Mesenchymal stem cell (in vitro differentiated cells and primary cell): ENCODE data around the gene PSMB2.

Experiments
- DNase-seq: peaks from one replicate; pipeline ENCODE4 v3.0.0-alpha.2; 2013
- H2AFZ ChIP-seq: one replicate; pipeline ENCODE4 v1.6.1; 2013; ENCODE audit warnings: low read depth, mild to moderate bottlenecking, control low read depth, inconsistent platforms, low read length, moderate library complexity
- H2AK5ac ChIP-seq: 2 replicates; pipeline ENCODE4 v1.6.1; 2013; ENCODE audit warnings: low read length, moderate library complexity, mild to moderate bottlenecking, inconsistent platforms; ENCODE audit not compliant: severe bottlenecking
- H2BK120ac ChIP-seq: one replicate; pipeline ENCODE4 v1.6.1; 2013; ENCODE audit warnings: low read depth, mild to moderate bottlenecking, inconsistent platforms, low read length, moderate library complexity
- H2BK12ac ChIP-seq, 2 experiments: one replicate each; pipeline ENCODE4 v1.6.1; 2013; ENCODE audit warnings: inconsistent platforms in 2 of 2, low read length in 2 of 2, mild to moderate bottlenecking in 2 of 2, moderate library complexity in 2 of 2, control low read depth in 1 of 2
- H2BK15ac ChIP-seq: one replicate; pipeline ENCODE4 v1.6.1; 2013; ENCODE audit warnings: mild to moderate bottlenecking, low read depth, inconsistent platforms; ENCODE audit not compliant: poor library complexity, severe bottlenecking
- H2BK5ac ChIP-seq: 2 replicates; pipeline ENCODE4 v1.6.1; 2013; ENCODE audit warnings: low read depth, mild to moderate bottlenecking, low read length, control low read depth, inconsistent platforms; ENCODE audit not compliant: poor library complexity, severe bottlenecking
- H3K14ac ChIP-seq, 2 experiments: one replicate each; pipeline ENCODE4 v1.6.1; 2013; ENCODE audit warnings: inconsistent platforms in 2 of 2, low read length in 2 of 2, control low read depth in 1 of 2, mild to moderate bottlenecking in 1 of 2, moderate library complexity in 1 of 2
- H3K18ac ChIP-seq, 2 experiments: one replicate each; pipeline ENCODE4 v1.6.1; 2013; ENCODE audit warnings: inconsistent platforms in 2 of 2, low read length in 2 of 2, control low read depth in 1 of 2, low read depth in 1 of 2, mild to moderate bottlenecking in 1 of 2
- H3K23ac ChIP-seq, 2 experiments: one replicate each; pipeline ENCODE4 v1.6.1; 2013; ENCODE audit warnings: inconsistent platforms in 2 of 2, low read length in 2 of 2, mild to moderate bottlenecking in 2 of 2, moderate library complexity in 2 of 2, control low read depth in 1 of 2
- H3K27ac ChIP-seq: 2 replicates; pipeline ENCODE4 v1.5.1; 2013; ENCODE audit warnings: mild to moderate bottlenecking, moderate library complexity, low read length, control low read depth, inconsistent platforms; ENCODE audit not compliant: poor library complexity, severe bottlenecking
- H3K27me3 ChIP-seq, 2 experiments: 2 replicates each; pipeline versions ENCODE4 v1.6.1 to v1.7.0; 2013; ENCODE audit warnings: low read length in 2 of 2, mild to moderate bottlenecking in 2 of 2, moderate library complexity in 2 of 2, control low read depth in 1 of 2, inconsistent platforms in 1 of 2; ENCODE audit not compliant: control insufficient read depth in 1 of 2, insufficient read depth in 1 of 2
- H3K36me3 ChIP-seq, 2 experiments: 2 replicates each; pipeline versions ENCODE4 v1.6.1 to v1.7.0; 2013; ENCODE audit warnings: low read length in 2 of 2, control low read depth in 1 of 2, inconsistent platforms in 1 of 2, low read depth in 1 of 2, mild to moderate bottlenecking in 1 of 2; ENCODE audit not compliant: insufficient read depth in 2 of 2, control insufficient read depth in 1 of 2
- H3K4ac ChIP-seq, 2 experiments: one replicate each; pipeline ENCODE4 v1.6.1; 2013; ENCODE audit warnings: inconsistent platforms in 2 of 2, low read length in 2 of 2, mild to moderate bottlenecking in 2 of 2, moderate library complexity in 2 of 2, control low read depth in 1 of 2, low read depth in 1 of 2
- H3K4me1 ChIP-seq: 2 replicates; pipeline ENCODE4 v1.6.1; 2013; ENCODE audit warnings: low read depth, low read length, control low read depth; ENCODE audit not compliant: control insufficient read depth, insufficient read depth
- H3K4me2 ChIP-seq: 2 replicates; pipeline ENCODE4 v1.6.1; 2013; ENCODE audit warnings: low read length, mild to moderate bottlenecking, inconsistent platforms; ENCODE audit not compliant: poor library complexity, severe bottlenecking
- H3K4me3 ChIP-seq, 2 experiments: 2 replicates each; pipeline versions ENCODE4 v1.5.1 to v1.7.0; 2013; ENCODE audit warnings: low read length in 2 of 2, mild to moderate bottlenecking in 2 of 2, control low read depth in 1 of 2, low read depth in 1 of 2; ENCODE audit not compliant: insufficient read depth in 1 of 2
- H3K79me1 ChIP-seq: replicated peaks from 2 replicates; pipeline ENCODE4 v1.6.1; 2013; ENCODE audit warnings: mild to moderate bottlenecking, control low read depth, low read length, inconsistent platforms; ENCODE audit not compliant: poor library complexity, severe bottlenecking
- H3K9ac ChIP-seq: 2 replicates; pipeline ENCODE4 v1.7.0; 2013; ENCODE audit warnings: mild to moderate bottlenecking, low read length, moderate library complexity
- H3K9me3 ChIP-seq: 2 replicates; pipeline ENCODE4 v1.7.0; 2013; ENCODE audit warnings: mild to moderate bottlenecking, low read length; ENCODE audit not compliant: control insufficient read depth
- H4K8ac ChIP-seq: one replicate; pipeline ENCODE4 v1.6.1; 2013; ENCODE audit warnings: inconsistent platforms, mild to moderate bottlenecking, low read length, moderate library complexity
- H4K91ac ChIP-seq: one replicate; pipeline ENCODE4 v1.6.1; 2013; ENCODE audit warnings: mild to moderate bottlenecking, low read length, inconsistent platforms
- WGBS: methylation state at CpG from one replicate; pipeline ENCODE4 v1.1.7; 2013; ENCODE audit warnings: mixed read lengths; 5-methylcytosine and 5-hydroxymethylcytosine counted together

The PSMB2 gene

DNA sequence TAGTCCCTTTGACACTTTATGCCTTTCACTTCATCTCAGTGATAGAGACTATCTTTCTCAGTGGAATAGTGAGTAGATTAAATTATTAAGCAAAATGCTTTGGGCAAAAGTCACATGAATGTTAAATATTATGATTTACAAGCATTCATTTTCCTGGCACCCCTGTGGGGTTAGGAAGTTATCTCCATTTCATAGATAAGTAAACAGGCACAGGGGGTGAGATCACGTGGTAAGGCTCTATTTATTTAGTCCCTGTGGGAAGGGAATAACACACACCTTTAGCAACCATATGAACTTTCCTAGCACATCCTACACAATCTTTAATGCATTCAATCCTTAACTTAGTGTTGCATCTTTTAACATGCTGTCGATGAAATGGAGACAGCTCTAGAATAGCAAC is 12.3 kb downstream of the PSMB2 start:
- H3K27ac ChIP-seq, result no peak overlapping the region
- no peaks in the 10 kb centered on the region for H3K27me3 ChIP-seq
- H3K23ac ChIP-seq, result no peak overlapping the region
- no peak overlapping the region for H3K14ac ChIP-seq
- H3K4me3 ChIP-seq, result no peak overlapping the region
- no peak overlapping the region for H3K4me2 ChIP-seq
- H2BK120ac ChIP-seq, result no peak overlapping the region
- no peak overlapping the region for H2AK5ac ChIP-seq
- no peak overlapping the region for H4K8ac ChIP-seq
- H3K4ac ChIP-seq, result no peak overlapping the region
- peaks cover 15% of the 10 kb centered on the region for H3K79me1 ChIP-seq
- no peaks in the 10 kb centered on the region for H3K4me1 ChIP-seq
- no peak overlapping the region for H3K9ac ChIP-seq
- no peak overlapping the region for H4K91ac ChIP-seq
- no peak for DNase-seq
- H3K9me3 ChIP-seq, result no peaks in the 10 kb centered on the region
- WGBS, result 100% methylated on average over 2 of the region's 2 CpGs
- no peak overlapping the region for H2AFZ ChIP-seq
- no peak overlapping the region for H2BK5ac ChIP-seq
- no peak overlapping the region for H2BK12ac ChIP-seq
- peaks cover 26 to 77% of the 10 kb centered on the region in 2 experiments for H3K36me3 ChIP-seq
- H2BK15ac ChIP-seq, result no peak overlapping the region
- H3K18ac ChIP-seq, result no peak overlapping the region

DNA sequence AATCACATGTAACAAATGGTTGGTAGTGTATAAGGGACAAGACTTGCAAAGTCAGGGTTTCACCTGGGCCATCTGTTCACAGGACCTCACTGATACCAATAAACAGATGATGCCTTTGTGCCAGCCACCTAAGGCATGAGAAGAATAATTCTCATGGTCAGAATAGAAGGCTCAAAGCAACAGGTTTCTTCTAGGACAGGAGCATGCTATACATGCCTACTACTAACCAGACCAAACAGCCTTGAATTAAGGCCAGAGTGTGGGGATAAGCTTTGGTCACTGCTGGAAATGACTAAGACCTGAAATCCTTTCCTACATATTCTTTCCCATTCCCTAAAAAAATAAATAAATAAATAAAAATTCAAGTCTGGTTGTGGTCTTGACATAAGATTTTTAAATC is 17.5 kb downstream of the PSMB2 start:
- Histone ChIP-seq H2AFZ (no peak overlapping the region), H2BK5ac (no peak overlapping the region), H3K4me3 (no peak overlapping the region), H3K9me3 (no peaks in the 10 kb centered on the region), H4K91ac (no peak overlapping the region), H3K18ac (no peak overlapping the region), H2BK12ac (no peak overlapping the region), H2AK5ac (no peak overlapping the region), H3K4me1 (peaks cover 1% of the 10 kb centered on the region), H3K27ac (no peak overlapping the region), H3K4ac (no peak overlapping the region), H3K23ac (no peak overlapping the region), H3K9ac (no peak overlapping the region), H2BK120ac (no peak overlapping the region), H3K14ac (no peak overlapping the region), H2BK15ac (no peak overlapping the region), H3K4me2 (no peak overlapping the region), H3K36me3 (peaks cover 17 to 63% of the 10 kb centered on the region in 2 experiments), H4K8ac (no peak overlapping the region), H3K27me3 (no peaks in the 10 kb centered on the region), H3K79me1 (peaks cover 25% of the 10 kb centered on the region)
- no peak for DNase-seq

DNA sequence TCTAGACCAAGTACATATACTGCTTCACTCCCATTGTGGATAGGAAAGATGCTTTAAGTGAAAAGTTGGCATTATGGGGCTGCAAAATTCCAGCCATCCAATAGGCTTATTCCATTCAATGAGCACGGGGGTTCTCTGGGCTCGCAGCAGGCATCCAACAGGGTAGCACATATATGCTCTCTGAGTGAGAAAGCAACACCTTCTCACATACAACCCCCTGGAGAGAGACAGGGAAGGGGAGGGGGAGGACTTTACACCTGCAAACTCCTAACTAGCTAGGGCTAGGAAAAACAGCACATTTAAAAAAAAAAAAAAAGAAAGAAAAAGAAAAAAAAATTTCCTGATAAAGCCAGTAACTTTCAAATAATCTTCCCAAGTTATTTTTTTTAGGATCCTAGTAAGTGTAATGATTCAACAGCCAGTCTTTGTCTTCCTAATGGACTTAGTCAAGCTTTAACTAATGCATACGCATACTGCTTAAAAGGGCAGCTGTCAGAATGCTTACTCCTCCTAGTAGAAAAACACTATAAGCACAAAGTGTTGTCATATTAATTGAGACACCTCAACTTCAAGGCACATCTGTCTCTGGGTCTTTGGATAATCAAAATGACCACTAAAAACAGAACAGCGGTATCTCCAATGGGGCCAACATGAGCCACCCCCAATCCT is 18.7 kb downstream of the PSMB2 start:
- Histone ChIP-seq H4K8ac (no peak overlapping the region), H3K4me2 (no peak overlapping the region), H3K79me1 (peaks cover 32% of the 10 kb centered on the region), H2BK5ac (no peak overlapping the region), H3K4me1 (peaks cover 1% of the 10 kb centered on the region), H3K4ac (no peak overlapping the region), H3K9me3 (no peaks in the 10 kb centered on the region), H3K18ac (no peak overlapping the region), H2BK12ac (no peak overlapping the region), H2BK15ac (no peak overlapping the region), H3K4me3 (no peak overlapping the region), H3K14ac (no peak overlapping the region), H3K23ac (no peak overlapping the region), H3K9ac (no peak overlapping the region), H3K27me3 (no peaks in the 10 kb centered on the region), H3K36me3 (peaks cover 17 to 64% of the 10 kb centered on the region in 2 experiments), H2AK5ac (no peak overlapping the region), H4K91ac (no peak overlapping the region), H3K27ac (no peak overlapping the region), H2BK120ac (no peak overlapping the region), H2AFZ (no peak overlapping the region)
- DNase-seq, result no peak
- WGBS, result 100% methylated on average over 2 of the region's 4 CpGs

DNA sequence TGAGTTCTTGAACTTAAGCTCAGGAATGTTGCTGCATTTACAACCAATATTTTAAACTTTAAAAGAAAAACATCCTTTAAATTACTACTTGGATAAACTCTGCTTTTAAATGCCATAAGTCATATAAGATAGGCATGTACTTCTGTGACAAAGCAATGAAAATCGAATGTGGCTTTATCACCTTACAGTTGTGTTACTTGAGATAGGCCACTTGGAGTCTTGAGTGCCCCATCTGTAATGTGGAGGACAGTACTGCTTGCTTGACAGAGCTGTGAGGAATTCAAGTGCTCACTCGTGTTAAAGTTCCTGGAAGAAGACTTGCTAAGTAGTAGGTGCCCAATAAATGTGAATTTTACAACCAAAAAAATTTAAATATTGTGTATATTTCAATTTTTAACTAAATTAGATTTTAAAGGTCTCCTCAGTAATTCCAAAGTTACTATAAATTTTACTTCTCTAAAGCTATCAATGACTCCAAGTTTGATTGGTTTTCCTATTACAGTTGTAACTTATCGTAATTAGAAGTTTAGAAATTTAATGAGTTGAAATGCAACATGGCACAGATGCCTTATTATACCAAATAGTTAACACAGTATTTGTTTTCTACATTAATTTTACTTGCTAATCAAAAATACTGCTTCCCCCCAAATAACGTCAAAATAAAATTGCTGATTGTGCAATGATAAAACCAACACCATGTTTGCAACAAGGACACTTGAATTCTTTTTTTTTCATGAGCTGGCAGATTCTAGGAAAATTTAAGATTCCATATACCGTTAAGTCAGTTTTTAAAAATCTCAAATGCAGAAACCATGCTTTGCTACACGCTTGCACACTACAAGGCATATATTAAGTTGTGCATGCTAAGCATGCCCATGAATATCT is 21.8 kb downstream of the PSMB2 start:
- no peak overlapping the region for H2BK120ac ChIP-seq
- H2AFZ ChIP-seq, result no peak overlapping the region
- H4K91ac ChIP-seq, result no peak overlapping the region
- H2AK5ac ChIP-seq, result no peak overlapping the region
- peaks cover 10 to 78% of the 10 kb centered on the region in 2 experiments for H3K36me3 ChIP-seq
- no peak overlapping the region for H3K23ac ChIP-seq
- H3K9ac ChIP-seq, result no peak overlapping the region
- H2BK15ac ChIP-seq, result no peak overlapping the region
- H2BK5ac ChIP-seq, result no peak overlapping the region
- no peak overlapping the region for H4K8ac ChIP-seq
- peaks cover 1% of the 10 kb centered on the region for H3K4me1 ChIP-seq
- H3K4me2 ChIP-seq, result no peak overlapping the region
- no peaks in the 10 kb centered on the region for H3K9me3 ChIP-seq
- WGBS, result 96% methylated on average over 4 of the region's 6 CpGs
- DNase-seq, result no peak
- H3K18ac ChIP-seq, result no peak overlapping the region
- no peak overlapping the region for H3K27ac ChIP-seq
- peaks cover 31% of the 10 kb centered on the region for H3K79me1 ChIP-seq
- no peak overlapping the region for H3K4me3 ChIP-seq
- H3K27me3 ChIP-seq, result no peaks in the 10 kb centered on the region
- H2BK12ac ChIP-seq, result no peak overlapping the region
- no peak overlapping the region for H3K14ac ChIP-seq
- H3K4ac ChIP-seq, result no peak overlapping the region
